Esophagus squamous epithelium (tissue), 5 donors: ENCODE data around the gene LEKR1. TPM values are rescaled to one million over a fixed set of nuclear protein-coding genes. Genes with fewer than 3 reads are reported as not detected.

ENCODE experiments used
- DNase-seq: peaks from one replicate; lab custom pipeline; 2025; lab: John Stamatoyannopoulos, UW
- H3K27ac ChIP-seq, 4 donors: fragments of 200-600 bp; sonication (generic); one replicate each; pipeline ENCODE4 v1.5.1; 2016 to 2019; ENCODE audit warnings: mild to moderate bottlenecking in 1 of 4
- H3K27me3 ChIP-seq, 4 donors: fragments of 200-600 bp; sonication (generic); 1 replicate in 3 of 4; 2 replicates in 1 of 4; pipeline versions ENCODE4 v1.5.1 to v1.6.0; 2017 to 2021; ENCODE audit warnings: antibody characterized with exemption in 1 of 4
- H3K36me3 ChIP-seq, 3 donors: fragments of 200-600 bp; sonication (generic); one replicate each; pipeline ENCODE4 v1.5.1; 2016 to 2019
- H3K4me1 ChIP-seq, 3 donors: fragments of 200-600 bp; sonication (generic); one replicate each; pipeline ENCODE4 v1.5.1; 2017 to 2019
- H3K4me3 ChIP-seq, 4 donors: fragments of 200-600 bp; sonication (generic); 1 replicate in 3 of 4; 2 replicates in 1 of 4; pipeline ENCODE4 v1.5.1; 2016 to 2019; ENCODE audit warnings: mild to moderate bottlenecking in 2 of 4, moderate library complexity in 1 of 4
- H3K9me3 ChIP-seq, 3 donors: fragments of 200-600 bp; sonication (generic); one replicate each; pipeline ENCODE4 v1.5.1; 2016 to 2019
- CTCF ChIP-seq, 6 experiments: fragments of 450-650 bp in 4 of 6; fragments of 200-600 bp in 2 of 6; sonication (generic) in 2 of 6; IDR thresholded peaks; one replicate each; pipeline ENCODE4 v1.5.1; 2016 to 2019; ENCODE audit warnings: antibody characterized with exemption in 6 of 6, mild to moderate bottlenecking in 4 of 6, moderate library complexity in 4 of 6
- POLR2A ChIP-seq, 4 donors: fragments of 450-650 bp; IDR thresholded peaks; one replicate each; pipeline ENCODE4 v1.6.1; 2017; ENCODE audit warnings: antibody characterized with exemption in 4 of 4, mild to moderate bottlenecking in 4 of 4, moderate library complexity in 3 of 4
- WGBS, 2 donors: methylation state at CpG; one replicate each; pipeline ENCODE4 v1.1.5; 2018; 5-methylcytosine and 5-hydroxymethylcytosine counted together
- intact Hi-C: fragments of 100-400 bp; cut with DNase I; formaldehyde crosslinking; loops from one replicate; pipeline ENCODE4 v1.15.0; 2022
- total RNA-seq, 4 donors: library from RNA; depleted of rRNA; stranded (reverse); fragments of >200 nt; gene quantifications; one replicate each; pipeline ENCODE4 v1.1.0, GENCODE V29; 2016
- donor health status: DM: yes; HTN: yes; CAD: no.

Gene LEKR1
- total RNA-seq, 4 donors from 2014 or later: 0.15 to 1.1 (median 0.57) TPM; not detected in 1

GRCh38 chr3:156836701-156837100 is 10.5 kb downstream of the LEKR1 start:
- intact Hi-C loops: no loop called here
- no peaks in the 10 kb centered on the region for H3K4me1 ChIP-seq
- no peak for DNase-seq
- TF ChIP-seq CTCF (IDR thresholded peaks at IDR 0.05) (no peak), POLR2A (IDR thresholded peaks at IDR 0.05) (no peak)
- H3K9me3 ChIP-seq: no peaks in the 10 kb centered on the region
- no peak overlapping the region for H3K4me3 ChIP-seq
- no peak overlapping the region for H3K27ac ChIP-seq
- no peaks in the 10 kb centered on the region for H3K36me3 ChIP-seq
- H3K27me3 ChIP-seq: no peaks in the 10 kb centered on the region

GRCh38 chr3:156837115-156837514 is 11.0 kb downstream of the LEKR1 start:
- TF ChIP-seq CTCF (IDR thresholded peaks at IDR 0.05): no peak
- TF ChIP-seq POLR2A (IDR thresholded peaks at IDR 0.05): no peak
- no peaks in the 10 kb centered on the region for H3K9me3 ChIP-seq
- no peak overlapping the region for H3K4me3 ChIP-seq
- H3K27ac ChIP-seq: no peak overlapping the region
- 50 to 62% methylated on average over 5 of the region's 5 CpGs for WGBS, 2 donors
- H3K27me3 ChIP-seq: no peaks in the 10 kb centered on the region
- intact Hi-C loops: no loop called here
- H3K4me1 ChIP-seq: no peaks in the 10 kb centered on the region
- H3K36me3 ChIP-seq: no peaks in the 10 kb centered on the region
- no peak for DNase-seq

GRCh38 chr3:156838035-156838434 is 11.9 kb downstream of the LEKR1 start:
- TF ChIP-seq POLR2A (IDR thresholded peaks at IDR 0.05) (no peak), CTCF (IDR thresholded peaks at IDR 0.05) (no peak)
- no peaks in the 10 kb centered on the region for H3K27me3 ChIP-seq
- H3K36me3 ChIP-seq: no peaks in the 10 kb centered on the region
- H3K27ac ChIP-seq: no peak overlapping the region
- intact Hi-C loops: no loop called here
- DNase-seq: no peak
- H3K4me3 ChIP-seq: no peak overlapping the region
- no peaks in the 10 kb centered on the region for H3K9me3 ChIP-seq
- no peaks in the 10 kb centered on the region for H3K4me1 ChIP-seq
- WGBS, 2 donors: 91 to 94% methylated on average over 3 of the region's 3 CpGs

- Histone ChIP-seq H3K27ac (no peak overlapping the region), H3K4me1 (no peaks in the 10 kb centered on the region), H3K36me3 (no peaks in the 10 kb centered on the region), H3K27me3 (no peaks in the 10 kb centered on the region), H3K9me3 (no peaks in the 10 kb centered on the region), H3K4me3 (no peak overlapping the region)
- TF ChIP-seq POLR2A (IDR thresholded peaks at IDR 0.05) (no peak), CTCF (IDR thresholded peaks at IDR 0.05) (no peak)
- intact Hi-C loops: no loop called here
- DNase-seq: no peak
- 73 to 81% methylated on average over 3 of the region's 3 CpGs for WGBS, 2 donors
Observed at GRCh38 chr3:156840826-156841689, 14.9 kb downstream of the LEKR1 start.

GRCh38 chr3:156843071-156843808 is 17.1 kb downstream of the LEKR1 start:
- H3K27me3 ChIP-seq: no peaks in the 10 kb centered on the region
- intact Hi-C loops: no loop called here
- TF ChIP-seq POLR2A (IDR thresholded peaks at IDR 0.05): no peak
- TF ChIP-seq CTCF (IDR thresholded peaks at IDR 0.05): peak in 1 of 6 experiments; percentile 10
- DNase-seq: no peak
- H3K36me3 ChIP-seq: no peaks in the 10 kb centered on the region
- H3K4me3 ChIP-seq: no peak overlapping the region
- WGBS, 2 donors: 76 to 90% methylated on average over 2 of the region's 2 CpGs
- no peaks in the 10 kb centered on the region for H3K9me3 ChIP-seq
- no peak overlapping the region for H3K27ac ChIP-seq
- no peaks in the 10 kb centered on the region for H3K4me1 ChIP-seq
